ENCODE data around the gene KIF5B.

- TF ChIP-seq POLR2A (IDR thresholded peaks at IDR 0.05; ENCODE audit: low read length): no peak
- no peak for TF ChIP-seq GATA1 (IDR thresholded peaks at IDR 0.05; ENCODE audit: low read depth, low read length)
These were observed 24.8 kb downstream of the KIF5B start for GRCh38 chr10:32031424-32031823.

Measured in erythroblast (primary cell).